NCI-H1436 (cell line): ENCODE data around the gene STAM2.
"Not testable (repeated sequence)": the region's sequence is repeated elsewhere in the genome, so short reads cannot be mapped to it uniquely, and the experiment has no call there.

Experiments used
- DNase-seq: peaks from one replicate; lab custom pipeline; 2025; lab: John Stamatoyannopoulos, UW

STAM2 gene

GRCh38 chr2:152106464-152106863 lies 69.1 kb downstream of the STAM2 start:
- no peak for DNase-seq

GRCh38 chr2:152103271-152103670 lies 72.3 kb downstream of the STAM2 start:
- DNase-seq = no peak

- DNase-seq = no peak
Measured at GRCh38 chr2:152100961-152101360, 74.6 kb downstream of the STAM2 start.

GRCh38 chr2:152099367-152100050 lies 76.1 kb downstream of the STAM2 start:
- DNase-seq = no peak

GRCh38 chr2:152098496-152099366 lies 76.8 kb downstream of the STAM2 start, which contains the start of gene CACNB4:
Gene CACNB4 (minus strand): TSS chr2:152099044.
- no peak for DNase-seq

GRCh38 chr2:152097801-152098495 lies 77.6 kb downstream of the STAM2 start:
- no peak for DNase-seq

- DNase-seq = no peak
Measured at GRCh38 chr2:152097290-152097800, 78.2 kb downstream of the STAM2 start.

GRCh38 chr2:152095146-152095545 lies 80.4 kb downstream of the STAM2 start:
- no peak for DNase-seq

GRCh38 chr2:152094014-152094413 lies 81.5 kb downstream of the STAM2 start:
- no peak for DNase-seq

GRCh38 chr2:152093464-152093863 lies 82.1 kb downstream of the STAM2 start:
- DNase-seq = no peak

- no peak for DNase-seq
Measured at GRCh38 chr2:152092095-152092494, 83.5 kb downstream of the STAM2 start.

- not testable (repeated sequence) for DNase-seq
Measured at GRCh38 chr2:152090726-152091125, 84.8 kb downstream of the STAM2 start.

- no peak for DNase-seq
Measured at GRCh38 chr2:152089238-152089637, 86.3 kb downstream of the STAM2 start.

- DNase-seq = no peak
Measured at GRCh38 chr2:152088006-152088405, 87.6 kb downstream of the STAM2 start.

GRCh38 chr2:152086231-152086630 lies 89.3 kb downstream of the STAM2 start:
- DNase-seq = peak; percentile 82

- DNase-seq = no peak
Measured at GRCh38 chr2:152084076-152084475, 91.5 kb downstream of the STAM2 start.

GRCh38 chr2:152083202-152083875 lies 92.2 kb downstream of the STAM2 start:
- no peak for DNase-seq

- no peak for DNase-seq
Measured at GRCh38 chr2:152078662-152079061, 96.9 kb downstream of the STAM2 start.

- no peak for DNase-seq
Measured at GRCh38 chr2:152078023-152078422, 97.5 kb downstream of the STAM2 start.

- no peak for DNase-seq
Measured at GRCh38 chr2:152075461-152076050, 100.0 kb downstream of the STAM2 start.

GRCh38 chr2:152072011-152072410 lies 103.6 kb downstream of the STAM2 start:
- no peak for DNase-seq
